NCI-H1092 treated with DMSO at 0.1 percent for 48 hours (cell line): Measurements from ENCODE around the gene GHR.

Experiments used
- DNase-seq: peaks from one replicate; lab custom pipeline; 2025; lab: John Stamatoyannopoulos, UW

Gene GHR

DNA sequence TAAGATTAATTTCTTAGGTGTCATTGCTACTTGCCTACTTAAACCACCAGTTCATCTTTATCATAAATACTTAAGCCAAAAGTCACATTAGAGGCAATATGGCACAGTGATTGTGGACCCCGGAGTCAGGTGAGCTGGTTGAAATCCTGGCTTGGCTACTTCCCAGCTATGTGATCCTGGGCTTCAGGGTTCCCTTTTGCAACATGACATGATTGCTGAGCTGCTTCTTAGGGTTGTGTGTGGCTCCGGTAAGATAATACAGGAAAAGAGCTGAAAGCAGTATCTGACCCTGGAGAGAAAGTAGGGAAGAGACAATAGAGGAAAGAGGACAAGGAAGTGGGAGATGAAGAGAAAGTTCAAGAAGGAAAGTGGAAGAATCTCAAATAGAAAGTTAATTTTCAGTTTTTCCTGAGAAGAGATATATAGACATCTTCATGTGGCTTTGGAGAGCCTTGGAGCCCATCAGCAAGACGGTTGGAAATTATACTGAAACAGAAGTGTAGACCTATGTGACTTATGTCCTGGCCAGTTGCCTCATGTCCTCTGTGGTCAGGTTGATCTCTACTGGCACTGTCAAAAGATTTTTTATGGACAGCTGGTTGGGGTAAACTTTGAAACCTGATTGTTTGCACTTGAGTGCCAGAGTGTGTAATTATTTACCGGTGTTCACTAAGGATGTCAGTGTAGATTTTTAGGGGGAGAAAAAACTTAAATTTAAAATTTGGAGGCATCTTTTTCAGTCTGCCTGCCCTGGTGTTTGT is 93.2 kb downstream of the GHR start:
- DNase-seq: no peak

DNA sequence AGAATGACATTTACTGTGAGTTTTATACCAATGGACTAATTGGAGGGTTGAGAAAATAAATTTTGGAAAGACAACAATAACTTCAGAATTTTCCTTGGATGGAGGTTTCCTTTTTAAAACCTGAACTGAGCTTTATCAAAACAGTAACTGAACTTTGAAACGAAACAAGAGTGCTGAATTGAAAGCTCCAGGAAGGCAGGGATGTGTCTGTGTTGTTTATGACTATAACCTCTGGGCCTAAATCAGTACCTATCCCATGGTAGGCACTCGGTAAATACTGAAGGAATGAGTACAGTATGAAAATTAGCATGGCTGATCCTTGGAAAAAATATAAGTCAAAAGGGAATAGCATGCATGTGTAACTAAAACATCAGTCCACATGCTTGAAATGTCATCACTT is 93.9 kb downstream of the GHR start:
- DNase-seq: no peak

DNA sequence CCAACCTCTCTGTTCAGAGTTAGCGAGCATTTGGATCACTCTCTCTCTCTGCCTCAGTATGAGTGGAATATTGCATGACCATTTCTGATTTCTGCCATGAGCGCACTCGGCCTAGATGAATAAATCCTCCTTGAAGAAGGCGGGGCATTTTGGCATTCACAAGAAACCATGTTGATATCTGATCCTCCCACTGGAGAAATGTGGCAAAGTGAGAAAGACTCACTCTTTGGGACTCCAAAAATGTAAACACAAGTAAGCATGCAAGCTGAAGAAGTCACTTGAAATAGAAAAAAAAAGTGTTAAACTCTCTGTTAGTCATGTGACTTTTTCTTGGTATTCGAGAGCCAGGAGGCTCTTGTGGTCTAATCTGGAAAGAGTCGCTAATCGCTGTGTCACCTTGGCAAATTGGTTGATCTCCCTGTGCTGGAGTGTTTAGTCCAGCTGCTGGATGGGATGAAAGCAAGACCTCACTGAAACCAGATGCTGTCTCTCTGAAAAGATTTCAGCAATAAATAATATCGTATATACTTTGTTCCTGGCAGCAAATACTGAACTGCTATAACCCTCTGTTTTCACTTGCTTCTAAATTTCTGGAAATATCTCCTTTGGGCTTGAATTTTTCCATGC is 95.5 kb downstream of the GHR start:
- DNase-seq: no peak

DNA sequence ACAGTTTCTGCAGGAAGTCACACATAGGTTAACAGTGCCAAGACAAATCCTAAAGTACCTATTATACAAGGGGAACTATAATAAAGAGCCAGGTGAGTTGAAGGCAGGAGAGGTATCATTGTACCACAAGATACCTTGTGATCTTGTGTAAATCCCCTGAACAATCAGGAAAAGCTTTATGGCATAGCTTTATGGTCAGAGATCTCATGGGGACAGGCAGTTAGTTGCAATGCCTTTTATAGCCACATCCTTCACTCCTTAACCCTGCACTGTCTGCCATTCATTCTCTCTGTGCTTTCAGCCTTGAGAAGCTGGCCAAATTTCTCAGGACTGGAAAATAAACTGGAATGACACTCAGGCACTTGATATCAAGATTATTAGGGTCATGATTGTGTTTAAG is 97.0 kb downstream of the GHR start:
- no peak for DNase-seq

DNA sequence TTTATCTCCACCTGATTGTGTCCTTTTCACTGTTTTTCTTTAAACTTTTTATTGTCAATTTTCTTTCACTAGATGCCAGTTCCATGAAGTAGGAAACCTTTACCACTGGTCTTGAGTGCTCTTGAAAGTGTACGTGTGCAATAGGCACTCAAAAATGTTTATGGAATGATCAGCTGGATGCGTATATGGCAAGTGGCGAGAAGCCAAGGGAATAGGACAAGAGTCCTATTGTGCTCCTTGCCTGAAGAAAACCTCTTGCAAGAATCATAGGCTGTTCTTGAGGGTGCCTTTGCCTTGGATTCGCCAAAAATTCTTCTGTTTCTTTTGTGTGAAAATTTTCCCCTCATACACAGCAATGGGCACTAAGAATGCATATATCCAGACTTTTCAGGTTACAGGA is 97.7 kb downstream of the GHR start:
- no peak for DNase-seq

DNA sequence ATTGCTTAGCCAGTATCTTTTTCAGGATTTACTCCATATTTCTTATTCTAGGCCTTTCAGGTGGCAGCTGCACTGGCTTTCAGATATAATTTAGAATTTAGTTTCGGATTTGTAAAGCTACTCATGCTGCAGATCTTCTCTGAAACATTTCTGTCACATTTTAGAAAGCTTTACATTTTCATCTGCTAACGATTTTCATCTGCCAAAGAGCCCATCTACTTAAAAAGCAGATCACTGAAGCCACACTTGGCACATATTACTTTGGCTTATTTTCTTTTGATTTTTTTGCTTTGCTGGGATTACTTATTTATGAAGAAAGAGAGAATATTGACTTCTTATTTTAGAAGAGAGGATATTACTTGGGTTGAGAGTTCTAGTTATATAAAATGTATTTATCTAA is 98.2 kb downstream of the GHR start:
- no peak for DNase-seq

DNA sequence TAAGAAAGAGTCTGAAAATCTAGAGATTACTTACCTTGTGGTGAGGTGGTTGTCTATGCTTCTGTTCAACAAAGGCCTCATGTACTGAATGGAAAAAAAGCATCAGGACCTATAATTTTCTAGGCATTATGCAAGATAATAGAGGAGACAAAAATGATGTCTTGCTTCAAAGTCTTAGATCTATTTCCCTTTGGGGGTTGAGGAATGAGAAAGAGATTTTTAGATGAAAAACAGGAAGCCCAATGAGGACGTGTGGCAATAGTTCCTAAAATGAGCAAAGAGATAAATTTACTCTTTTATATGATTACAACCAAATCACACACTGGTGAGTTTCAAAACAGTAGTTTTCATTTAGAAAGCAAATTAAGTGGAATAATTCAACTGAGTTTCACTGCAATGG is 99.5 kb downstream of the GHR start:
- DNase-seq: no peak

DNA sequence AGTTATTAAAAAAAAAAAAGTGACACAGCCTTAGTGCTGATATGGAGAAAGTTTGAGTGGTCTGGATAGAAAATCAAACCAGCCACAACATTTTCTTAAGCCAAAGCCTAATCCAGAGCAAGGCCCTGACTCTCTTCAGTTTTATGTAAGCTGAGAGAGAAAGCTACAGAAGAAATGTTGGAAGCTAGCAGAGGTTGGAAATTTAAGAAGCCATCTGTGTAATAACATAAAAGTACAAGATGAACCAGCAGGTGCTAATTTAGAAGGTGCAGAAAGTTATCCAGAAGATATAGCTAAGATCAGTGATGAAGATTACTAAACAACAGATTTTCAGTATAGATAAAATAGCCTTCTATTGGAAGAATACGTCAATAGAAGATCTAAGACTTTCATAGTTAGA is 102.9 kb downstream of the GHR start:
- no peak for DNase-seq

DNA sequence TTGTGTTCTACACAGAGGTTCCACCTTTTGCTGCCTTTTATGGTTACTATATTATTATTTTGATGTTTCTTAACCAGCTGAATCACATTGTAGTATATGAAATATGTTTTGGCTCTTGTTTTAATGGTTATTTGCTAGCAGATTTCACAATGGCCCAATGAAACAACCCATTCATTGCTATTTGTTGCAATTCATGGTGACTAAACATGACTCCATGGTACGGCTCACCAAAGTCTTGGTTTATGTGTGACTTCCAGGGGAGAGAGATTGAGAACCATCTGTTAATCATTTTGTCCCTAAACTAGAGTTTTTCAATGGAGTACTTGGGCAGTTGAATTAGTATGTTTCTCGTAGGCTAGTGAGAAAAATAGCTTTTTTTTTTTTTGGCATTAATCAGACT is 108.4 kb downstream of the GHR start:
- no peak for DNase-seq

DNA sequence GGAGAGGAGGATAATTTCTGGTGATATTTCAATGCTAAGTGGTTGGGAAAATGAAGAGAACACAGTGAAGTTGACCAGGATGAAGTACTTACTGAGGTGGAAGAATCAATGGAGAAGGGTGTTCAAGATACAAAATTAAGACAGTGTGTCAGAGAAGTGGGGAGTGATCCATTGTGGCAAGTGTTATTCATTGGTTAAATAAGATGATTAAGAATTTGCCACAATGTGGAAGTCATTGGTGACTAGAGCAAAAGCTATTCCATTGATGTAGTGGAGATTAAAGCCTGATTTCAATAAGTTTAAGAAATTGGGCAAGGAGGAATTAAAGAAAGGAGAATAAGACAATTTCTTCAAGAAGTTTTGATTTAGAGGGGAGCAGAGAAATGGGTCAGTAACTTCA is 118.9 kb downstream of the GHR start:
- DNase-seq: no peak

DNA sequence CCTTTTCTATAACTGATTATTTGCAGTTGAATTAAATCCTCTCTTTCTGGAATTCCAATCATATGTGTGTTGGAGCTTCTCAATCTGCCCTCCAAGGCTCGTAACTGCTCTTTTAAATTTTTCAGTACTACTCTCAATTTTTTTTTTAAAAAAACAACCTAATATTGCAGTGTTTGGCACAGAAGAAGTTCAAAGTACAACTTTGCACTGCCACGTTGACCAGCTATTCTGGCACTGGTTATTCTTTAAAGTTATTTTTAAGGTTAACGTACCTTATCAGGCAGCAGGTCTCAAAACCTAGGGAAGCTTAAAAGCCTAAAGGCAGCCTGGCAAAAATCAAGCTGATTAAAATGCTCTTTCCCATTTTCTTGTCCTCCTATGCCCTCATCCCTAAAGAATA is 120.5 kb downstream of the GHR start:
- no peak for DNase-seq

DNA sequence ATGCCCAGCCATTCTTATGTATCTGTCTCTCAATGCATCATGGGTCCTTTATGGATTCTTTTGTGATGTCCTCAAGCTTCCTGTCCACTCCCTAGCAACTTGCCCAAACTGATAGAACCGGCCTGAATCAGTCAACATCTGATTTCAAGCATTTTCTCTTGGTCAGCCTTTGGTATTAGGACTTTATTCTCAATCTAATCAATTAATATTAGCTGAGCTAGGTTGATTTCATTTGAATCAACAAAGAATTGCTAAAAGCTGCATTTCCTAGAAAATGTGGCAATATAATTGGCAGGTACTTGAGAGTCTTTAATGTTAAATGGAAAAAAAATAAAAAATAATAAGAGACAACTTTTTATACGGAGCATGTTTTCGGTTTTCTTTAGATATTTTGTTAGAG is 121.8 kb downstream of the GHR start:
- DNase-seq: no peak

DNA sequence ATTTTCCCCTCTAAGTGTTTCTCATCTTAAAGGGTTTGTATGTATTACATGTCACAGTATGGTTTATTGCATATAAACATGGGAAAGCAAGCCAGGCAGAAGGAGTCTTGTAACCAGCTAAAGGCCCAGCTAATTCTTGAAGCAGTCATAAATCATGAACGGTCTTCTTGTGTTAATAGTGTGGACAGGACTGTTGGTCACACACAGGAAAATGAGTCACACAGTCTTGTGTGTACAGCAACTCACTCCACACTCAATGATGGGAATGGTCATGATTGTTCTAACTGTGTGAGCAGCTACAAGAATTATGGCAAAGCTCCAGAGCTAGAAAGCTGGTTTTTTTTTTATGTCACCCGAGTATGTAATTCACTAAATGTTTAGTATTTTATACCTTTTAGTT is 123.9 kb downstream of the GHR start:
- DNase-seq: no peak

DNA sequence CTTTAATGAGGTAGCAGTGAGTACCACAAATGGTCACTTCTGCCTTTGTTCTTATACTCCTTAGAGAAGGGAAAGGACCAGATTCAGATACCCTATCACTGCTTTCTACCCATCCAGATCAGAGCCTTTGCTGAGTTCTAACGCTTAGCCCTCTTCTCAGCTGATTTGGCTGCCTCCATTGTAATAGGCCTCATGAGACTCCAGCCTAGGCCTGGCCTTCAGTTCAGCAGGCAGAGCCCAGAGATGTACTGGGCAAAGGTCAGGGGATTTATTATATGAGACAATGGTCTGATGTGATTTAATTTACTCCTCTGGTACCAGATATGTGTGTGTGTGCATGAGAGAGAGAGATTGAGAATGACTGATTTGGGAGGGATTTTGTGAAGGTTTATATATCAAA is 124.7 kb downstream of the GHR start:
- DNase-seq: no peak

DNA sequence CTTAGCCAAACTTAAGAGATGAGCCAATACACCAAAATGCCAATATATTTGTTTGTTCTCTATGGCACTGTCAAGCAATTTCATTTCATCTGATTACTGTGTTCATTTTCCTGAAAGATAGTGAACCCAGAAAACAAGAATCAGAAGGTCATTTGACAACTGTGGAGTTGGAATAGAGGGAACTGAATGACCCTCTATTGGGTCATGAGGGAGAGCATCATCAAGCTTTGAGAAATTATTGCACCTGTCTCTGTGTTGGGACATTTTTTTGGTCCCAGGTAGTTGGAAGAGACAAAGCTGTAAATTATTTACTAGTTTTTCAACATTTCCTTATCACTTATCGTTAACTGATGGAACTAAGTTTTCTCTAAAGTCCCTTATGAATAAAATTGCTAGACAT is 129.4 kb downstream of the GHR start:
- no peak for DNase-seq

DNA sequence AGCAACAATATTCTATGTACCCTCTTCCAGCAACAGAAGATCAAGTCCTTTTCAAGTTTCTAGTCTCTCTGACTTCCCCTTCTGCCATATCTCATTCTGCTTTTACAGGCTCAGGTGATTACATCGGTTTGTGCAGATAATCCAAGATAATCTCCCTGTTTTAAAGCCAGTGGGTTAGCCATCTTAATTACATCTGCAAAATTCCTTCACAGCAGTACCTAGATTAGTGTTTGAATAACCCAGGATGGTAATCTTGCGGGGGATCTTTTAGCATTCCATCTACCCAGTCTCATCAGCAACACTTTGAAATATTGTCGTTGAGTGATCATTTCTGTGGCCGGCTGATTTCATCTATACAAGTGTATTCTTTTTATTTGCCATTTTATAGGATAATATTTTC is 130.2 kb downstream of the GHR start:
- no peak for DNase-seq

DNA sequence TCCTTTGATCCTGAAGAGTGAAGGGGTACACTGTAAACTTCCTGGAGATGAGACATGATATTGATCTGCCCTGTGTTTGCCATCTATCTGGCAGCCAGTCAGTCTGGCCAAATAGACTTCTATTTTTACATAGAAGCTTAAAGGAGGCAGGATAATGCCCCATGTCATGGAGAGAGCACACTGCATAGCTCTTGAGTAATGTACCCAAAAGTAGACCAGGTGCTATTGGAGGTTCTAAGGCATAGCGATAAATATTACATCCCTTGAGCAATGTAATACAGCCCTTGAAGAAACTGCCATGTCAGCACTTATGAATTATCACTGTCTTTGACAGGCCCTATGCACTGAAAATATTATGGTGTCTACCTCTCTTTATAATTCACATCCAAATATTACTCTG is 131.8 kb downstream of the GHR start:
- no peak for DNase-seq

DNA sequence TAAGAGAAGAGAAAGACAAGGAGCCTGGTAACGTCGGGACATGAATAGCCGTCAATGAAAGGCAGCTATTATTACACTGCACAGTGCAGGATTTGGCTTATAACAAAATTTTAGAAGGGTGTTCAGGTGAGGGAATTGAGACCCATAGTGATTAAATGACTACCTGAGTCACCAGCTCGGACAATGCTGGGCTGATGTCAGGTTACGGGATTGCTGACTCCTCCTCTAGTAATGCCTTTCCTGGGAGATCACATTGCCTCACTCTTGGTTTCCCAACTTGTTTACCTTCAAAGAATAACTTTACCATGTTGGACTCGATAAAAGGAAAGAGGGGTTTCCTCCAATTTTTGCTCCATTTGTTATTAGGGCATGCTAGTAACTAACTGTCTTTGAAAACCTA is 132.6 kb downstream of the GHR start:
- no peak for DNase-seq

DNA sequence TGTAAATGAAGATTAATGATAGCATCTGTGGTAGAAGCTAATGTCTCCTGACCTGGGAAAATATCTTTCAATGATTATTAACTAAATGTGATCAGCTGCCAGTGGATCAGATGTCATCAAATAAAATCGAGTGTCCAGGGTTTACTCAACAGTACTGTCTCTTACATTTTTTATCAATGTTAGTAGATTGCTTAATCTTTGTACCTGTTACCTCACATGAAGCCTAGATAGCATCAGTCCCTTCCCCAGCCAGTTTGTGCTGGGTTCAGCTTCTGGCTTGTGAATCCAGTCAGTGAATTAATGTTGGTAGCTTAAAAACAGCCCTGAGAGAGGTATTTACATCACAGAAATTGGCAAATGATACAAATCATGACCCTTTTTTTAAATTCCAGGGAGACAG is 134.4 kb downstream of the GHR start:
- DNase-seq: no peak

DNA sequence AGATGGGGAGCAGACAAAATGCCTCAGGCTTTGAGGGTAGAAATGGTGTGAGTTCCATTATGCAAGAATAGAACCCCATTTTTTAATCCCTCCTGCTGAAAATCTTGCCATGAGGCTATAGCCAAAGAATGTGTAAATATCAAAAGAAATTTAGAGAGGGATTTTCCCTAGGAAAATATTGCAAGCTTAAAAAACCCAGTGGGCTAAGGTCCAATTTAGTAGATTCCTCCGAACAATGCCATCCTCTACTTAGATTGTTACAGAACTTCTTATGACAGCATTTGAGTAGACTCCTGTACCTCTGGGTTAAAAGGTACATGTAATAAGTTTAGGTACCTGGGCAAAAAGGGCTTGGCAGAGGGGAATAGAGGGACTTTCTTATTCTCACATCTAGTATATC is 138.4 kb downstream of the GHR start:
- DNase-seq: no peak

DNA sequence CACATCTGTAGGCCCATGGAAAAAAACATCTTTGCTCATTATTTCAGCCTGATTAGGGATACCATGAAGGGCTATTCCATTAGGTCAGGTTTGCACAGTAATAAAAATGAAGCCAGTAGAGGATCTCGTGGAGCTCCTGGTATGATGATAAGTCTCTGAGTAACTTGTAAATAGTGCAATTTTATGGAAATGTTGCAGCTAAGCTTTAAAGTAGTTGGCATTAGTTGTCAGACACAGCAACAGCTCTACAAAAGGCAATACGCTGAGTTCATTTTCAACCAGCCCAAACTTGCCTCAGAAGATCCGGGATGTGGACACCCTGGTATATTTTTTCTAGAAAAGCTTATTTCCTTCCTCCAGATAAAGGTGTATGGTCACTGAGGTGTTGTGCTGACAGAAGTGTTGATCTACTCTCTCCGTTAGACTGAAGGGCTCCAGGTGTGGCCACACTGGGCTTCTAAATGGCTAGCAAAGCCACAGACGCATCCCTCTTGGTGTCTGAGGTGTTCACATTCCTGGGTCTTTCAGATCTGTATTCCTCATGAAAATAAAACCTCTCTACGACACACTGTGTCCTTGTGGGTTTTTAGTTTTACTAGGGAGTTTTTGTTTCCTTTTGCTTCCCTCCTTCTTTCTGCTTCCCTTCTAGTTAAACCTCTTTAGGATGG is 141.6 kb downstream of the GHR start:
- no peak for DNase-seq

DNA sequence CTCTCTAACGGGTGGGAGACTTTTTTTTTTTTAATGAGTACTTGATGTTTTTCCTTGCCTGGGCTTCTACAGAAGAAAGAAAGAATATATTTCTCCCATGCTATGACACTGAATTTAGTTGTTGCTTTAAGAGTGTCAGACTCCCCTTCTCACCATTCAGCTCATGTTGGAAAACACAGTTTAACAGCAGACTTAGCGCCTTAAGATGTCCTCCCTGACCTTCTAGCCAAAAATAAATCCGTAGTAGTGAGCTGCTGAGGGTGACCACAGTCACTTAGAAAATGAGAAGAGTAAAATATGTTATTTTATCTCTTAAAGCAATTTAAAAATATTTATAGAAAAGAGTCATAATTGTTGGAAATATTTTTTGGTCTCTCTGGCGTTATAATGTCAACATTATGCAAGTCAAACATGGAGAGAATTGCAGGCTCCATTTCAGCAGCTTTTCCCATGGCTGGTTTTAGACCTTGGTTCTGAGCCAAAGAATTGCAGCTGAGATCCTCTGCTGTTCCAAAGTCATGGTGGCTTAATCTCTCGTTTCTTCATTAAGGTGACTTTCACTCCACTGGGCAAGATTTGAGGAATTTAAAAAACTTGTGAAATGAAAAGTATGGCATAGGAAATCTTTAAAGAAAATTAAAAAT is 143.5 kb downstream of the GHR start:
- no peak for DNase-seq

DNA sequence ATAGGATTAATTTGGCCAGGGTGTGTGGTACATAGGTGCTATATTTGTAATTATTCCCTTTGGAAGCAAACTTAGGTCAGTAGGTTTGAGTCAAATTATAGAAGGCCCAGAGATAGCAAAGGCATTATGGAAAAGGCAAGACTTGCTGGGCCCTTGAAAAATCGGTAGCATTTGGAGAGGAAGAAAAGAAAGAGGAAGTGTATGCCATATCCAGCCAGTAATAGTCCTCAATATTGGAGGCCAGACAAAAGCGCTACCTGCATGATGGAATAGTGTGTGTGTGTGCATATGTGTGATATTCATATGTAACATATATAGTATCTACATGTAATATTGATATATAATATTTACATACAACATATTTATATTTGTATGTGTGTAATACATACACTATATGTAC is 146.1 kb downstream of the GHR start:
- DNase-seq: no peak
